Lower lobe of right lung (tissue), 2 donors: Measurements from ENCODE around the gene ERAS. TPM values are rescaled to one million over a fixed set of nuclear protein-coding genes. Genes with fewer than 3 reads are reported as not detected.
"Not testable (repeated sequence)": the region's sequence is repeated elsewhere in the genome, so short reads cannot be mapped to it uniquely, and the experiment has no call there.

Experiments used
- ATAC-seq, 2 donors: fragments of 200-7000 bp; cut with Tn5 transposase; one replicate each; pipeline ENCODE4 v1.9.1; 2020 to 2022; ENCODE audit warnings: mild to moderate bottlenecking in 2 of 2, moderate library complexity in 2 of 2
- DNase-seq: peaks from one replicate; pipeline ENCODE4 v3.0.0-alpha.2; 2020
- H3K27ac ChIP-seq: fragments of 200-600 bp; one replicate; pipeline ENCODE4 v1.8.0; 2022
- H3K27me3 ChIP-seq: fragments of 200-600 bp; one replicate; pipeline ENCODE4 v1.8.0; 2022; ENCODE audit warnings: low read depth
- H3K36me3 ChIP-seq: fragments of 200-600 bp; one replicate; pipeline ENCODE4 v1.8.0; 2022; ENCODE audit warnings: mild to moderate bottlenecking
- H3K4me1 ChIP-seq: fragments of 200-600 bp; one replicate; pipeline ENCODE4 v1.8.0; 2022
- H3K4me3 ChIP-seq: fragments of 200-600 bp; one replicate; pipeline ENCODE4 v1.8.0; 2022; ENCODE audit warnings: mild to moderate bottlenecking
- H3K9me3 ChIP-seq: fragments of 200-600 bp; one replicate; pipeline ENCODE4 v1.8.0; 2022
- intact Hi-C: fragments of 100-400 bp; cut with DNase I; formaldehyde crosslinking; loops from one replicate; pipeline ENCODE4 v1.11.0; 2022
- total RNA-seq: library from RNA; stranded (reverse); fragmentation: NEBNext Ultra II Directional; extraction: Animal tissue kit (Norgen Biotek cat#: 25700); gene quantifications from one replicate; pipeline ENCODE4 v1.2.1, GENCODE V29; 2021
- TF ChIP-seq, protein P1 (sequence below): fragments of 200-600 bp; IDR thresholded peaks from one replicate; pipeline ENCODE4 v1.8.0; 2022; ENCODE audit warnings: antibody characterized with exemption, mild to moderate bottlenecking
- donor health status: DM: no; HTN: yes; CAD: no; lungs with severe emphysema.

Gene ERAS
- total RNA-seq, 1 donor from 2014 or later = not detected

DNA sequence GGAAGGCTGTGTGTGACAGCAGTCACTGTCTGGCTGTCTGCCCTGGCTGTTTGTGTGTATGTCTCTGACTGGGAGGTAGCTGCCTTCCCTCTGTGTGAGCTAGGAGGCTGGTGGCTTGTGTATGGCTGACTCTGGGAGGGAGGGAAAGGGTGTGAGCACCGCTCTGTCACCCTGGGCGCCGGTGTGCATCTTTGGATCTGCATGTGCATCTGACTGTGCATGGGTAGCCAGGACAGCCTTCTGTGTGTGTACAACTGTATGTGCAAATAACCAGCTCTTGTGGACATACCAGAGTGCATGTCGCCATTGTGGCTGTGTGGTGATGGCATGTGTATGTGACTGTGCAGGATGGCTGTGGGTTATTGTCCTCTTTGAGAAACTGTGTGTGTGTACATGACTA lies 7.4 kb upstream of the ERAS start:
- no peaks in the 10 kb centered on the region for H3K27me3 ChIP-seq

DNA sequence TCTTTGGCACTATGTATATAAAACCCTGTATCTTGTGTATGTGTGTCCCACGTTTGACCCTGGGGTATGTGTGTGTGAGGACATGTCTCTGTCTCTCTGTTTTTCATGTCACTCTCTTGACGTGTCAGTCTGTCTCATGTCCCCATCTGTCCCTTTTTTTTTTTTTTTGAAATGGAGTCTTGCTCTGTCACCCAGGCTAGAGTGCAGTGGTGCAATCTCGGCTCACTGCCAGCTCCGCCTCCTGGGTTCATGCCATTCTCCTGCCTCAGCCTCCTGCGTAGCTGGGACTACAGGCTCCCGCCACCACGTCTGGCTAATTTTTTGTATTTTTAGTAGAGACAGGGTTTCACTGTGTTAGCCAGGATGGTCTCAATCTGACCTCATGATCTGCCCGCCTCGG lies 6.9 kb upstream of the ERAS start:
- H3K9me3 ChIP-seq, intact Hi-C loops, DNase-seq, H3K4me1 ChIP-seq, H3K27me3 ChIP-seq, H3K27ac ChIP-seq, ATAC-seq, H3K4me3 ChIP-seq: not testable (repeated sequence)
- H3K36me3 ChIP-seq = peaks cover 40% of the 10 kb centered on the region

More for the DNA sequence above, 7.4 kb upstream of the ERAS start:
- H3K36me3 ChIP-seq = peaks cover 42% of the 10 kb centered on the region
- H3K4me1 ChIP-seq = no peaks in the 10 kb centered on the region
- no peak overlapping the region for H3K4me3 ChIP-seq
- ATAC-seq = no peak
- TF ChIP-seq, protein P1, sequence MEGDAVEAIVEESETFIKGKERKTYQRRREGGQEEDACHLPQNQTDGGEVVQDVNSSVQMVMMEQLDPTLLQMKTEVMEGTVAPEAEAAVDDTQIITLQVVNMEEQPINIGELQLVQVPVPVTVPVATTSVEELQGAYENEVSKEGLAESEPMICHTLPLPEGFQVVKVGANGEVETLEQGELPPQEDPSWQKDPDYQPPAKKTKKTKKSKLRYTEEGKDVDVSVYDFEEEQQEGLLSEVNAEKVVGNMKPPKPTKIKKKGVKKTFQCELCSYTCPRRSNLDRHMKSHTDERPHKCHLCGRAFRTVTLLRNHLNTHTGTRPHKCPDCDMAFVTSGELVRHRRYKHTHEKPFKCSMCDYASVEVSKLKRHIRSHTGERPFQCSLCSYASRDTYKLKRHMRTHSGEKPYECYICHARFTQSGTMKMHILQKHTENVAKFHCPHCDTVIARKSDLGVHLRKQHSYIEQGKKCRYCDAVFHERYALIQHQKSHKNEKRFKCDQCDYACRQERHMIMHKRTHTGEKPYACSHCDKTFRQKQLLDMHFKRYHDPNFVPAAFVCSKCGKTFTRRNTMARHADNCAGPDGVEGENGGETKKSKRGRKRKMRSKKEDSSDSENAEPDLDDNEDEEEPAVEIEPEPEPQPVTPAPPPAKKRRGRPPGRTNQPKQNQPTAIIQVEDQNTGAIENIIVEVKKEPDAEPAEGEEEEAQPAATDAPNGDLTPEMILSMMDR = no peak
- H3K27ac ChIP-seq = no peak overlapping the region
- intact Hi-C loops = no loop called here
- no peaks in the 10 kb centered on the region for H3K9me3 ChIP-seq
- no peak for DNase-seq

DNA sequence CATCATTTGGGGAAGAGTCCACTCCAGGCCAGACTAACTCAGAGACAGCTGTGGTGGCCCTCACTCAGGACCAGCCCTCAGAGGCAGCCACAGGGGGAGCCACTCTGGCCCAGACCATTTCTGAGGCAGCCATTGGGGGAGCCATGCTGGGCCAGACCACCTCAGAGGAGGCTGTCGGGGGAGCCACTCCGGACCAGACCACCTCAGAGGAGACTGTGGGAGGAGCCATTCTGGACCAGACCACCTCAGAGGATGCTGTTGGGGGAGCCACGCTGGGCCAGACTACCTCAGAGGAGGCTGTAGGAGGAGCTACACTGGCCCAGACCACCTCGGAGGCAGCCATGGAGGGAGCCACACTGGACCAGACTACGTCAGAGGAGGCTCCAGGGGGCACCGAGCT lies 3.3 kb upstream of the ERAS start:
- intact Hi-C loops = no loop called here
- ATAC-seq (no peak), DNase-seq (no peak)
- no peaks in the 10 kb centered on the region for H3K4me1 ChIP-seq
- H3K9me3 ChIP-seq = no peaks in the 10 kb centered on the region
- TF ChIP-seq, protein P1 = no peak
- H3K4me3 ChIP-seq = no peak overlapping the region
- H3K27ac ChIP-seq = no peak overlapping the region
- H3K36me3 ChIP-seq = peaks cover 9% of the 10 kb centered on the region
- no peaks in the 10 kb centered on the region for H3K27me3 ChIP-seq

DNA sequence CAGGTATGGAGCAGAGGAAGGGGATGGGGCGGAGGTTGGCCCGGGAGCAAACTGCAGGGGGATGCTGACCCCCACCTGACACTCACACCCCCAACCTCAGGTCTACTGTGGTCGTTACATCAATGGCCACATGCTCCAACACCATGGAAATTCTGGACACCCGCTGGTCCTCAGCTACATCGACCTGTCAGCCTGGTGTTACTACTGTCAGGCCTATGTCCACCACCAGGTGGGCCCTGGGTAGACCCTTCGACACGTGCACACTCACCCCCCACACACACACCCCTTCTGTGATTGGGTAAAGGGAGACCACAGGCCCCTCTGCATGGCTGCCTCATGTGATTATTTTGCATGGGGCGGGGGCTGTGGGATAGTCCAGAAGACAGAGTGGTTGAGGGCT lies 2.2 kb upstream of the ERAS start:
- no peak overlapping the region for H3K27ac ChIP-seq
- TF ChIP-seq, protein P1 = no peak
- intact Hi-C loops = no loop called here
- H3K27me3 ChIP-seq = no peaks in the 10 kb centered on the region
- no peaks in the 10 kb centered on the region for H3K9me3 ChIP-seq
- H3K36me3 ChIP-seq = peaks cover 9% of the 10 kb centered on the region
- DNase-seq (no peak), ATAC-seq (no peak)
- H3K4me3 ChIP-seq = no peak overlapping the region
- no peaks in the 10 kb centered on the region for H3K4me1 ChIP-seq

DNA sequence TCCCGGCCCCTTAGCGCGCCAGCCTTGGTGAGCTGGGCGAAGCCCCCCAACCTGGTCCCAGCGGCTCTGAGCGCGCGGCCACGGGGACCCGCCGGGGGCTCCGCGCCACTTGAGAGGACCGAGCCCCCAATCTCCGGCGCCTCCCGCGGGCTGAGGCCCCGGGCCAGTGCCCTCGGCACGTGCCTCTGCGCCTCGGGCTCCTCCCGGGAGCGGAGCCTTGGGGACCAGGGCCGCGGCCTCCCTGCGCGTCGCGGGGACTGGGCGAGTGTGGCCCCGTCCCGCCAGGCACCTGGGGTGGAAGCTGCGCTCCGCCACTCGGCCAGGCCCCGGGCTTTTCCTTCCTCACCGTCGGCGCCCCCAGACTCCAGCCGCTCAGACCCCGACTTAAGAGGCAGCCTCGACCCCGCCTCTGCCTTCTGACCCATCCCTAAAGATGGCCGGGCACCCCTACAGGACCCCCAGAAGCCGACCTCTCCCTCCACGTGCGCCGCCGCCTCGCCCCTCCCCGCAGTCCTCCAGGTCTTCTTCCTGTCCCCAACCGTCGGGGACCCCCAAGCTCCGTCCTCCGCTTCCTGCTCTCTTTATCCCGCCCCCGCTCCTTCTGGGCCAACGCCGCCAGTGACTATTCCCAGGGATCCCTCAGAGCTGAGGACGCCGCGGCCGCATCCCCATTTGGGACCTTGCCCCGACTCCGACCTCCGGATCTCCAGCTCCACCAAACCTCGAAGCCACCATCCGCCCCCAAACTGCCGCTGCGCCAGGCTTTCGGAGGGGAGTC lies 752 bp downstream of the ERAS start:
- peaks cover 7% of the 10 kb centered on the region for H3K27me3 ChIP-seq
- DNase-seq (no peak), ATAC-seq (no peak)
- no peaks in the 10 kb centered on the region for H3K36me3 ChIP-seq
- no peaks in the 10 kb centered on the region for H3K4me1 ChIP-seq
- intact Hi-C loops = no loop called here
- no peak overlapping the region for H3K27ac ChIP-seq
- no peak overlapping the region for H3K4me3 ChIP-seq
- H3K9me3 ChIP-seq = no peaks in the 10 kb centered on the region
- TF ChIP-seq, protein P1 = no peak

DNA sequence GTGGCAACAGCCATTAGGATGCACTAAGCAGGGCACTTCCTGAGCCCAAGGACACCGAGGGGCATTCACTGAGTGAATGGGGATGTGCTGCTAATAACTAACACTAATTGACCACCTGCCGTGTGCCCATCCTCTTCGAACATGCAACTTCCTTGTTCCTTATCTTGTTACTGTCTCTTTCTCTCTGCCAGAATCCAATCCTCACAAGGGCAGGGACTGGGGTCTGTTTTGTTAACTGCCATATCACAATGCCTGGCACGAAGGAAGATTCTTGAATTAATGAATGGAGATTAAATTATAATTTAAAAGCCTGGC lies 1.3 kb downstream of the ERAS start:
- DNase-seq = no peak
- ATAC-seq = no peak
- TF ChIP-seq, protein P1 = no peak
- Histone ChIP-seq H3K36me3 (no peaks in the 10 kb centered on the region), H3K4me3 (no peak overlapping the region), H3K27ac (no peak overlapping the region), H3K9me3 (no peaks in the 10 kb centered on the region), H3K4me1 (no peaks in the 10 kb centered on the region), H3K27me3 (peaks cover 9% of the 10 kb centered on the region)
- intact Hi-C loops = no loop called here
